ENCODE measurements around the gene ADAMTS6.

Gene ADAMTS6

GRCh38 chr5:65271906-65272305 is 209.8 kb downstream of the ADAMTS6 start:
- H3K4me3 ChIP-seq (ENCODE audit: low read length) = no peak overlapping the region
- TF ChIP-seq, protein P1, sequence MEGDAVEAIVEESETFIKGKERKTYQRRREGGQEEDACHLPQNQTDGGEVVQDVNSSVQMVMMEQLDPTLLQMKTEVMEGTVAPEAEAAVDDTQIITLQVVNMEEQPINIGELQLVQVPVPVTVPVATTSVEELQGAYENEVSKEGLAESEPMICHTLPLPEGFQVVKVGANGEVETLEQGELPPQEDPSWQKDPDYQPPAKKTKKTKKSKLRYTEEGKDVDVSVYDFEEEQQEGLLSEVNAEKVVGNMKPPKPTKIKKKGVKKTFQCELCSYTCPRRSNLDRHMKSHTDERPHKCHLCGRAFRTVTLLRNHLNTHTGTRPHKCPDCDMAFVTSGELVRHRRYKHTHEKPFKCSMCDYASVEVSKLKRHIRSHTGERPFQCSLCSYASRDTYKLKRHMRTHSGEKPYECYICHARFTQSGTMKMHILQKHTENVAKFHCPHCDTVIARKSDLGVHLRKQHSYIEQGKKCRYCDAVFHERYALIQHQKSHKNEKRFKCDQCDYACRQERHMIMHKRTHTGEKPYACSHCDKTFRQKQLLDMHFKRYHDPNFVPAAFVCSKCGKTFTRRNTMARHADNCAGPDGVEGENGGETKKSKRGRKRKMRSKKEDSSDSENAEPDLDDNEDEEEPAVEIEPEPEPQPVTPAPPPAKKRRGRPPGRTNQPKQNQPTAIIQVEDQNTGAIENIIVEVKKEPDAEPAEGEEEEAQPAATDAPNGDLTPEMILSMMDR (IDR thresholded peaks at IDR 0.05; ENCODE audit: insufficient read depth, low read depth, low read length, missing control alignments) = no peak
- DNase-seq (ENCODE audit: low read depth) = peak; percentile 13

GRCh38 chr5:65268525-65268924 is 213.2 kb downstream of the ADAMTS6 start:
- H3K4me3 ChIP-seq (ENCODE audit: low read length) = no peak overlapping the region
- TF ChIP-seq, protein P1 (IDR thresholded peaks at IDR 0.05; ENCODE audit: insufficient read depth, low read depth, low read length, missing control alignments) = no peak
- no peak for DNase-seq (ENCODE audit: low read depth)

GRCh38 chr5:65264420-65264819 is 217.3 kb downstream of the ADAMTS6 start:
- no peak for DNase-seq (ENCODE audit: low read depth)
- H3K4me3 ChIP-seq (ENCODE audit: low read length) = no peak overlapping the region
- TF ChIP-seq, protein P1 (IDR thresholded peaks at IDR 0.05; ENCODE audit: insufficient read depth, low read depth, low read length, missing control alignments) = no peak

GRCh38 chr5:65263321-65263720 is 218.4 kb downstream of the ADAMTS6 start:
- TF ChIP-seq, protein P1 (IDR thresholded peaks at IDR 0.05; ENCODE audit: insufficient read depth, low read depth, low read length, missing control alignments) = no peak

GRCh38 chr5:65262649-65263059 is 219.1 kb downstream of the ADAMTS6 start:
- no peak overlapping the region for H3K4me3 ChIP-seq (ENCODE audit: low read length)
- peak; percentile 8 for DNase-seq (ENCODE audit: low read depth)
- TF ChIP-seq, protein P1 (IDR thresholded peaks at IDR 0.05; ENCODE audit: insufficient read depth, low read depth, low read length, missing control alignments) = no peak

More at GRCh38 chr5:65263321-65263720, 218.4 kb downstream of the ADAMTS6 start:
- no peak for DNase-seq (ENCODE audit: low read depth)
- H3K4me3 ChIP-seq (ENCODE audit: low read length) = no peak overlapping the region

- TF ChIP-seq, protein P1 (IDR thresholded peaks at IDR 0.05; ENCODE audit: insufficient read depth, low read depth, low read length, missing control alignments) = no peak
- DNase-seq (ENCODE audit: low read depth) = no peak
- no peak overlapping the region for H3K4me3 ChIP-seq (ENCODE audit: low read length)
Measured at GRCh38 chr5:65262096-65262495, 219.6 kb downstream of the ADAMTS6 start.

GRCh38 chr5:65261499-65261898 is 220.2 kb downstream of the ADAMTS6 start:
- DNase-seq (ENCODE audit: low read depth) = no peak
- no peak overlapping the region for H3K4me3 ChIP-seq (ENCODE audit: low read length)
- TF ChIP-seq, protein P1 (IDR thresholded peaks at IDR 0.05; ENCODE audit: insufficient read depth, low read depth, low read length, missing control alignments) = no peak

Measured in epithelial cell of esophagus (primary cell).